Endothelial cell of umbilical vein (primary cell): ENCODE results near the gene DRICH1. TPM values are rescaled to one million over a fixed set of nuclear protein-coding genes. Genes with fewer than 3 reads are reported as not detected.
"Not testable (repeated sequence)": the region's sequence is repeated elsewhere in the genome, so short reads cannot be mapped to it uniquely, and the experiment has no call there.

Source experiments
- BruUV-seq: library from RNA; stranded (reverse); fragments of 400-500 nt; replicated peaks from 2 replicates; lab custom pipeline; 2021; lab: Mats Ljungman, UMichigan
- CTCF ChIA-PET: fragments of 300-600, 350-600 bp; sonication (Branson Sonifier 250); formaldehyde crosslinking; loops from one replicate; lab custom pipeline; 2021; ENCODE audit warnings: antibody characterized with exemption, inconsistent platforms; lab: Charles Lee
- POLR2A ChIA-PET: fragments of 300-600, 350-600 bp; sonication (Branson Sonifier 250); formaldehyde crosslinking; loops from one replicate; lab custom pipeline; 2021; ENCODE audit warnings: antibody characterized with exemption, inconsistent platforms; lab: Charles Lee
- DNase-seq: peaks from one replicate; pipeline ENCODE4 v3.0.0-alpha.2; 2011; ENCODE audit warnings: low read depth, low spot score
- FAIRE-seq: peaks from 2 replicates; lab custom pipeline; 2011; peaks lifted over from hg19 to GRCh38; lab: Jason Lieb, UNC
- H2AFZ ChIP-seq: 2 replicates; pipeline ENCODE4 v1.6.0; 2012; ENCODE audit warnings: low read depth, low read length, control low read depth, inconsistent platforms
- H3K27ac ChIP-seq: 2 replicates; pipeline ENCODE4 v1.5.1; 2011; ENCODE audit warnings: low read depth, mild to moderate bottlenecking, control low read depth, low read length, moderate library complexity; ENCODE audit not compliant: insufficient read depth
- H3K27me3 ChIP-seq, 2 experiments: 2 replicates each; pipeline versions ENCODE4 v1.6.0 to v1.6.1; 2011; ENCODE audit warnings: low read length in 2 of 2, mixed read lengths in 1 of 2; ENCODE audit not compliant: control insufficient read depth in 2 of 2, insufficient read depth in 2 of 2
- H3K36me3 ChIP-seq, 2 experiments: 2 replicates in 1 of 2; 3 replicates in 1 of 2; pipeline ENCODE4 v1.5.1; 2011; ENCODE audit warnings: low read length in 2 of 2, mild to moderate bottlenecking in 1 of 2, moderate library complexity in 1 of 2; ENCODE audit not compliant: control insufficient read depth in 2 of 2, insufficient read depth in 2 of 2; ENCODE audit errors: extremely low read depth in 1 of 2
- H3K4me1 ChIP-seq: 3 replicates; pipeline ENCODE4 v1.5.1; 2011; ENCODE audit warnings: mild to moderate bottlenecking, low read length; ENCODE audit not compliant: control insufficient read depth, insufficient read depth; ENCODE audit errors: extremely low read depth
- H3K4me2 ChIP-seq: 2 replicates; pipeline ENCODE4 v1.6.1; 2011; ENCODE audit warnings: low read length, control low read depth, mixed read lengths; ENCODE audit not compliant: insufficient read depth
- H3K4me3 ChIP-seq, 3 experiments: fragments of 200-600 bp in 1 of 3; sonication (generic), shearing (Covaris generic) in 1 of 3; replicated peaks in 1 of 3; 2 replicates each; pipeline ENCODE4 v1.5.1; 2011 to 2016; ENCODE audit warnings: control low read depth in 3 of 3, low read length in 3 of 3, mild to moderate bottlenecking in 2 of 3, inconsistent platforms in 1 of 3, low read depth in 1 of 3, moderate library complexity in 1 of 3; ENCODE audit not compliant: insufficient read depth in 1 of 3
- H3K79me2 ChIP-seq: 2 replicates; pipeline ENCODE4 v1.6.0; 2012; ENCODE audit warnings: low read length, inconsistent platforms; ENCODE audit not compliant: control insufficient read depth, insufficient read depth
- H3K9ac ChIP-seq: replicated peaks from 2 replicates; pipeline ENCODE3; 2011; ENCODE audit warnings: low read length, control low read depth; ENCODE audit not compliant: insufficient read depth; ENCODE audit errors: extremely low read depth
- H3K9me1 ChIP-seq: replicated peaks from 3 replicates; pipeline ENCODE4 v1.6.0; 2011; ENCODE audit warnings: mild to moderate bottlenecking, low read length; ENCODE audit not compliant: control insufficient read depth, insufficient read depth; ENCODE audit errors: extremely low read depth
- H3K9me3 ChIP-seq: replicated peaks from 2 replicates; pipeline ENCODE4 v1.5.1; 2012; ENCODE audit warnings: low read length, inconsistent platforms; ENCODE audit not compliant: control insufficient read depth, insufficient read depth
- H4K20me1 ChIP-seq: replicated peaks from 2 replicates; pipeline ENCODE3; 2011; ENCODE audit warnings: mild to moderate bottlenecking, low read length; ENCODE audit not compliant: control insufficient read depth, insufficient read depth; ENCODE audit errors: extremely low read depth
- CTCF ChIP-seq, 2 donors: IDR thresholded peaks; 1 replicate in 1 of 2; 2 replicates in 1 of 2; pipeline ENCODE4 v1.5.1; 2011; ENCODE audit warnings: low read length in 2 of 2, mild to moderate bottlenecking in 2 of 2, moderate library complexity in 2 of 2, control low read depth in 1 of 2, inconsistent platforms in 1 of 2, low read depth in 1 of 2; ENCODE audit not compliant: insufficient read depth in 1 of 2; ENCODE audit errors: extremely low read depth in 1 of 2
- EZH2 ChIP-seq: IDR thresholded peaks from 2 replicates; pipeline ENCODE4 v1.6.1; 2012; ENCODE audit warnings: borderline replicate concordance, low read depth, mild to moderate bottlenecking, moderate library complexity, low read length, inconsistent platforms; ENCODE audit not compliant: severe bottlenecking
- FOS ChIP-seq: IDR thresholded peaks from 2 replicates; pipeline ENCODE4 v1.6.1; 2011; ENCODE audit warnings: mild to moderate bottlenecking, low read length, moderate library complexity, borderline replicate concordance; ENCODE audit not compliant: insufficient read depth
- GATA2 ChIP-seq: IDR thresholded peaks from 2 replicates; pipeline ENCODE4 v1.7.0; 2011; ENCODE audit warnings: low read depth, mild to moderate bottlenecking, moderate library complexity, mixed read lengths, low read length; ENCODE audit not compliant: insufficient read length, insufficient read depth
- JUN ChIP-seq: IDR thresholded peaks from 2 replicates; pipeline ENCODE4 v1.6.1; 2011; ENCODE audit warnings: borderline replicate concordance, low read depth; ENCODE audit not compliant: insufficient read length, insufficient read depth
- MYC ChIP-seq: IDR thresholded peaks from one replicate; pipeline ENCODE4 v1.6.1; 2011; ENCODE audit warnings: mild to moderate bottlenecking, low read depth, low read length
- POLR2A ChIP-seq: IDR thresholded peaks from 2 replicates; pipeline ENCODE4 v1.6.1; 2012; ENCODE audit warnings: low read depth, mild to moderate bottlenecking, control low read depth, low read length
- POLR2AphosphoS5 ChIP-seq: IDR thresholded peaks from 2 replicates; pipeline ENCODE4 v1.6.1; 2012; ENCODE audit warnings: low read depth, mild to moderate bottlenecking, control low read depth, low read length, moderate library complexity; ENCODE audit not compliant: insufficient read depth
- dilution Hi-C: fragments of 300-500 bp; cut with MboI; formaldehyde crosslinking; loops from one replicate; pipeline ENCODE4 v1.15.0; 2019; ENCODE audit warnings: low sequenced_read_pairs; ENCODE audit not compliant: extremely low pct_ligation_motif_present
- intact Hi-C: fragments of 100-400 bp; cut with micrococcal nuclease; formaldehyde crosslinking; loops from one replicate; pipeline ENCODE4 v1.10.0; 2022
- polyA plus RNA-seq, 4 experiments: library from polyadenylated mRNA; depleted of rRNA in 3 of 4; stranded (reverse) in 3 of 4; unstranded in 1 of 4; fragments of >200 nt; gene quantifications; 2 replicates each; pipeline versions ENCODE4 v1.2.1 to v1.2.3, GENCODE V29; 2011 to 2012; ENCODE audit warnings: missing spikeins in 1 of 4
- total RNA-seq: library from RNA; stranded (reverse); gene quantifications from 2 replicates; pipeline ENCODE4 v1.2.3, GENCODE V29; 2021
- TF ChIP-seq, protein P1 (sequence below): IDR thresholded peaks from 2 replicates; pipeline ENCODE4 v1.6.1; 2011; ENCODE audit not compliant: insufficient read depth, insufficient read length

The DRICH1 gene
- total and polyA plus RNA-seq, 2 donors (not counting 3 experiments of a cell fraction or from before 2014, with no cell fraction given), result 0.25 TPM; not detected in 1

DNA sequence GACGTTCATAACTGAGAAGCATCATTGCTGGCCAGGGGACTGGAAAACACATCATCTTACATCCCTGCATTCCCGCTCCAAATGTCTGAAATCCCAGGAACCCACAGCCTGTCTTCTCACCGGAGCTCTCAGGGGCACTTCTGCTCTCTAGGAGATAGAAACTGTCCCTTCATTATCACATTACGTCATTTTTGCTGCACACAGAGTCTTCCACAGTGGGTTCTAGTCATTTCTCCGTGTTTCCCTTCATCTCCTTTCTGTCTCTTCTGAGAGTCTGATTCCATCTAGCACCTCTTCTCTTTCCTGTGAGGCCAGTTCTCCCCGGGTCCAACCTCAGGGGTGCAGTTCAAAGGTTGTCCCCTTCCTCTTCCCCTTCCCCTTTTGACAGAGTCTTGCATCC lies 36.2 kb downstream of the DRICH1 start:
- H2AFZ ChIP-seq, intact Hi-C loops, POLR2A ChIA-PET, H3K4me2 ChIP-seq, DNase-seq, H3K9me3 ChIP-seq, H4K20me1 ChIP-seq, H3K4me3 ChIP-seq, CTCF ChIA-PET, H3K9me1 ChIP-seq, H3K27me3 ChIP-seq, H3K4me1 ChIP-seq, H3K27ac ChIP-seq, H3K36me3 ChIP-seq, BruUV-seq, H3K9ac ChIP-seq, dilution Hi-C loops, H3K79me2 ChIP-seq, FAIRE-seq: not testable (repeated sequence)

DNA sequence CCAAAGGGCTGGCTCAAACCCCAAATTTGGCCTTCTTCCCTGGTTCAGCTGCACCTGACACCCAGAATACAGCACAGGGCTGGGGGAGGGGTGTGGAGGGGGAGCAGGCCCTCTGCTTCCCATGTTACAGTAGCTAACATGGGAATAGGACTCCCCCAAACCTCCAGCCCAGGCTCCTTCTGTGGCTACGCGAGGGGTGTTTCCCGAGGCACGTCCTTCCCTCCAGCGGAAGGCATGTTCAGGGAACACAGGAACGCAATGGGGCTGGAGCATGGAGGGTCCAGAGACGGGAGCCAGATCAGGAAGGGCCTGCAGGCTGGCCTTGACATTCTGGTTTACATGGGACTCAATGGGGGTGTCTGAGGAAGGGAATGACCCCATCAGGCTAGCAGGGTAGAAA lies 40.3 kb downstream of the DRICH1 start:
- ChIA-PET POLR2A (no interaction called here), CTCF (interaction anchor here (0.7 to 2.9 kb wide), 21 partner anchors 9 to 634 kb away, joined by 3 to 29 read pairs (median 4); no protein-coding TSS in a partner anchor)
- H3K9ac ChIP-seq, result no peak overlapping the region
- H3K4me2 ChIP-seq, result no peak overlapping the region
- TF ChIP-seq JUN (no peak), MYC (no peak), FOS (no peak), CTCF (IDR thresholded peaks at IDR 0.05; ENCODE audit: extremely low read depth in 1 of 2, insufficient read depth in 1 of 2, low read depth in 1 of 2, low read length in 2 of 2) (no peak), POLR2AphosphoS5 (no peak), GATA2 (no peak), POLR2A (no peak), EZH2 (no peak)
- TF ChIP-seq, protein P1, sequence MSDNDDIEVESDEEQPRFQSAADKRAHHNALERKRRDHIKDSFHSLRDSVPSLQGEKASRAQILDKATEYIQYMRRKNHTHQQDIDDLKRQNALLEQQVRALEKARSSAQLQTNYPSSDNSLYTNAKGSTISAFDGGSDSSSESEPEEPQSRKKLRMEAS, result no peak
- intact Hi-C loops (loop anchor here (1.0 kb wide), 1 partner anchor 50 kb away; no protein-coding TSS in a partner anchor), dilution Hi-C loops (no loop called here)
- no peaks in the 10 kb centered on the region for H3K9me1 ChIP-seq
- no TSS peak for BruUV-seq
- H3K36me3 ChIP-seq, result no peaks in the 10 kb centered on the region
- H3K9me3 ChIP-seq, result no peaks in the 10 kb centered on the region
- no peaks in the 10 kb centered on the region for H3K79me2 ChIP-seq
- DNase-seq (no peak), FAIRE-seq (no peak)
- H2AFZ ChIP-seq, result no peak overlapping the region
- H3K27me3 ChIP-seq, result no peaks in the 10 kb centered on the region
- no peak overlapping the region for H3K4me3 ChIP-seq
- H3K4me1 ChIP-seq, result no peaks in the 10 kb centered on the region
- no peak overlapping the region for H3K27ac ChIP-seq
- no peaks in the 10 kb centered on the region for H4K20me1 ChIP-seq
